Muscle layer of duodenum (tissue), 2 donors: ENCODE data around the gene EEF1AKMT4.

Source experiments
- H3K27ac ChIP-seq: one replicate; pipeline ENCODE4 v1.7.0; 2013; ENCODE audit warnings: mild to moderate bottlenecking, low read length
- H3K27me3 ChIP-seq: one replicate; pipeline ENCODE4 v1.7.0; 2013; ENCODE audit warnings: low read depth, mild to moderate bottlenecking, control low read depth, low read length
- H3K36me3 ChIP-seq, 2 donors: one replicate each; pipeline ENCODE4 v1.7.0; 2013; ENCODE audit warnings: low read length in 2 of 2, control low read depth in 1 of 2, mild to moderate bottlenecking in 1 of 2; ENCODE audit not compliant: insufficient read depth in 2 of 2, control insufficient read depth in 1 of 2
- H3K4me1 ChIP-seq, 2 donors: one replicate each; pipeline ENCODE4 v1.7.0; 2013; ENCODE audit warnings: low read length in 2 of 2, mild to moderate bottlenecking in 2 of 2, control low read depth in 1 of 2, moderate library complexity in 1 of 2; ENCODE audit not compliant: insufficient read depth in 2 of 2, control insufficient read depth in 1 of 2
- H3K4me3 ChIP-seq, 2 donors: one replicate each; pipeline ENCODE4 v1.7.0; 2013; ENCODE audit warnings: low read length in 2 of 2, low read depth in 1 of 2, mild to moderate bottlenecking in 1 of 2
- H3K9me3 ChIP-seq, 2 donors: one replicate each; pipeline ENCODE4 v1.7.0; 2013; ENCODE audit warnings: low read length in 2 of 2, control low read depth in 1 of 2, mild to moderate bottlenecking in 1 of 2; ENCODE audit not compliant: control insufficient read depth in 1 of 2
- donor health status: healthy.

EEF1AKMT4 gene

GRCh38 chr3:184229394-184230080 is 19.9 kb upstream of the EEF1AKMT4 start, which contains the start of gene VWA5B2:
TSS of gene VWA5B2 (plus strand) at chr3:184229585. CDS start at chr3:184230529, 944 bp downstream.
- Histone ChIP-seq H3K4me1 (peaks cover 0 to 27% of the 10 kb centered on the region in 2 donors), H3K9me3 (no peaks in the 10 kb centered on the region), H3K36me3 (no peaks in the 10 kb centered on the region), H3K27me3 (peaks cover 42% of the 10 kb centered on the region), H3K4me3 (peak within 1 kb of the TSS; percentile 21 to 80), H3K27ac (no peak within 1 kb of the TSS)

- Histone ChIP-seq H3K36me3 (no peaks in the 10 kb centered on the region), H3K9me3 (no peaks in the 10 kb centered on the region), H3K27me3 (peaks cover 42% of the 10 kb centered on the region), H3K4me3 (peak overlapping the region in 1 of 2 donors; percentile 80), H3K4me1 (peaks cover 0 to 27% of the 10 kb centered on the region in 2 donors), H3K27ac (no peak overlapping the region)
Measured at GRCh38 chr3:184230081-184230602, 19.3 kb upstream of the EEF1AKMT4 start.

GRCh38 chr3:184230603-184231528 is 18.6 kb upstream of the EEF1AKMT4 start:
- peaks cover 42% of the 10 kb centered on the region for H3K27me3 ChIP-seq

GRCh38 chr3:184231671-184232070 is 17.8 kb upstream of the EEF1AKMT4 start:
- Histone ChIP-seq H3K27ac (no peak overlapping the region), H3K36me3 (no peaks in the 10 kb centered on the region), H3K9me3 (no peaks in the 10 kb centered on the region), H3K4me3 (no peak overlapping the region), H3K4me1 (peaks cover 0 to 27% of the 10 kb centered on the region in 2 donors), H3K27me3 (peaks cover 42% of the 10 kb centered on the region)

More at GRCh38 chr3:184230603-184231528, 18.6 kb upstream of the EEF1AKMT4 start:
- H3K27ac ChIP-seq = no peak overlapping the region
- H3K9me3 ChIP-seq = no peaks in the 10 kb centered on the region
- peaks cover 0 to 27% of the 10 kb centered on the region in 2 donors for H3K4me1 ChIP-seq
- no peaks in the 10 kb centered on the region for H3K36me3 ChIP-seq
- peak overlapping the region in 1 of 2 donors; percentile 80 for H3K4me3 ChIP-seq

GRCh38 chr3:184233127-184233843 is 16.2 kb upstream of the EEF1AKMT4 start:
- H3K4me1 ChIP-seq = peaks cover 0 to 27% of the 10 kb centered on the region in 2 donors
- H3K4me3 ChIP-seq = no peak overlapping the region
- H3K36me3 ChIP-seq = no peaks in the 10 kb centered on the region
- peaks cover 33% of the 10 kb centered on the region for H3K27me3 ChIP-seq
- H3K9me3 ChIP-seq = no peaks in the 10 kb centered on the region
- H3K27ac ChIP-seq = no peak overlapping the region

- H3K27me3 ChIP-seq = peaks cover 27% of the 10 kb centered on the region
- H3K27ac ChIP-seq = no peak overlapping the region
- no peaks in the 10 kb centered on the region for H3K36me3 ChIP-seq
- peaks cover 0 to 19% of the 10 kb centered on the region in 2 donors for H3K4me1 ChIP-seq
- H3K9me3 ChIP-seq = no peaks in the 10 kb centered on the region
- no peak overlapping the region for H3K4me3 ChIP-seq
Measured at GRCh38 chr3:184234224-184234623, 15.2 kb upstream of the EEF1AKMT4 start.

- Histone ChIP-seq H3K36me3 (no peaks in the 10 kb centered on the region), H3K9me3 (no peaks in the 10 kb centered on the region), H3K27ac (no peak overlapping the region), H3K4me1 (peaks cover 0 to 13% of the 10 kb centered on the region in 2 donors), H3K27me3 (peaks cover 22% of the 10 kb centered on the region), H3K4me3 (no peak overlapping the region)
Measured at GRCh38 chr3:184234671-184235380, 14.6 kb upstream of the EEF1AKMT4 start.

GRCh38 chr3:184235381-184236032 is 14.0 kb upstream of the EEF1AKMT4 start:
- H3K36me3 ChIP-seq = no peaks in the 10 kb centered on the region
- no peak overlapping the region for H3K27ac ChIP-seq
- peaks cover 21% of the 10 kb centered on the region for H3K27me3 ChIP-seq
- H3K9me3 ChIP-seq = no peaks in the 10 kb centered on the region
- no peak overlapping the region for H3K4me3 ChIP-seq
- H3K4me1 ChIP-seq = peaks cover 0 to 7% of the 10 kb centered on the region in 2 donors

- Histone ChIP-seq H3K4me3 (no peak overlapping the region), H3K27me3 (peaks cover 17% of the 10 kb centered on the region), H3K36me3 (no peaks in the 10 kb centered on the region), H3K27ac (no peak overlapping the region), H3K4me1 (peaks cover 0 to 1% of the 10 kb centered on the region in 2 donors), H3K9me3 (no peaks in the 10 kb centered on the region)
Measured at GRCh38 chr3:184236033-184236410, 13.4 kb upstream of the EEF1AKMT4 start.

GRCh38 chr3:184236636-184237035 is 12.8 kb upstream of the EEF1AKMT4 start:
- H3K27ac ChIP-seq = no peak overlapping the region
- peaks cover 11% of the 10 kb centered on the region for H3K27me3 ChIP-seq

More at GRCh38 chr3:184236636-184237035, 12.8 kb upstream of the EEF1AKMT4 start:
- Histone ChIP-seq H3K9me3 (no peaks in the 10 kb centered on the region), H3K4me3 (no peak overlapping the region), H3K4me1 (peaks cover 0 to 4% of the 10 kb centered on the region in 2 donors), H3K36me3 (no peaks in the 10 kb centered on the region)
